ELF-1 (cell line): ENCODE data around the gene SLC66A3.
"Not testable (repeated sequence)": the region's sequence is repeated elsewhere in the genome, so short reads cannot be mapped to it uniquely, and the experiment has no call there.

Experiments used
- DNase-seq: peaks from one replicate; pipeline ENCODE4 v3.0.0-alpha.2; 2016; ENCODE audit warnings: low read depth, low spot score

The SLC66A3 gene

GRCh38 chr2:11163439-11164317 is 8.4 kb downstream of the SLC66A3 start:
- no peak for DNase-seq

GRCh38 chr2:11165046-11165445 is 9.8 kb downstream of the SLC66A3 start:
- not testable (repeated sequence) for DNase-seq

- no peak for DNase-seq
Observed at GRCh38 chr2:11166476-11166875, 11.2 kb downstream of the SLC66A3 start.

- DNase-seq = peak; percentile 40
Observed at GRCh38 chr2:11168488-11168887, 13.2 kb downstream of the SLC66A3 start.

- DNase-seq = no peak
Observed at GRCh38 chr2:11169333-11169732, 14.1 kb downstream of the SLC66A3 start.

GRCh38 chr2:11174222-11174621 is 19.0 kb downstream of the SLC66A3 start:
- DNase-seq = no peak

GRCh38 chr2:11175293-11175795 is 20.1 kb downstream of the SLC66A3 start:
- no peak for DNase-seq

GRCh38 chr2:11177871-11178690 is 22.8 kb downstream of the SLC66A3 start:
- no peak for DNase-seq

- no peak for DNase-seq
Observed at GRCh38 chr2:11179196-11179595, 23.9 kb downstream of the SLC66A3 start.

GRCh38 chr2:11179899-11180298 is 24.6 kb downstream of the SLC66A3 start:
- no peak for DNase-seq

- no peak for DNase-seq
Observed at GRCh38 chr2:11180653-11181052, 25.4 kb downstream of the SLC66A3 start.

GRCh38 chr2:11182951-11183350 is 27.7 kb downstream of the SLC66A3 start:
- DNase-seq = no peak

GRCh38 chr2:11186145-11186544 is 30.9 kb downstream of the SLC66A3 start:
- DNase-seq = no peak

- no peak for DNase-seq
Observed at GRCh38 chr2:11187083-11187619, 31.9 kb downstream of the SLC66A3 start.

GRCh38 chr2:11187731-11188130 is 32.5 kb downstream of the SLC66A3 start:
- DNase-seq = no peak

GRCh38 chr2:11196246-11196645 is 41.0 kb downstream of the SLC66A3 start:
- no peak for DNase-seq

- DNase-seq = no peak
Observed at GRCh38 chr2:11200651-11201050, 45.4 kb downstream of the SLC66A3 start.

- no peak for DNase-seq
Observed at GRCh38 chr2:11201969-11202368, 46.7 kb downstream of the SLC66A3 start.

- DNase-seq = no peak
Observed at GRCh38 chr2:11203480-11203879, 48.2 kb downstream of the SLC66A3 start.

- DNase-seq = no peak
Observed at GRCh38 chr2:11208083-11208482, 52.8 kb downstream of the SLC66A3 start.

- DNase-seq = no peak
Observed at GRCh38 chr2:11212645-11213044, 57.4 kb downstream of the SLC66A3 start.

- no peak for DNase-seq
Observed at GRCh38 chr2:11213090-11213638, 57.9 kb downstream of the SLC66A3 start.
